Fibroblast of the conjunctiva (primary cell): ENCODE data around the gene OLFML3.
"Not testable (repeated sequence)": the region's sequence is repeated elsewhere in the genome, so short reads cannot be mapped to it uniquely, and the experiment has no call there.

Experiments used
- DNase-seq: peaks from one replicate; pipeline ENCODE4 v3.0.0-alpha.2; 2010; ENCODE audit warnings: low read depth

OLFML3 gene, protein sequence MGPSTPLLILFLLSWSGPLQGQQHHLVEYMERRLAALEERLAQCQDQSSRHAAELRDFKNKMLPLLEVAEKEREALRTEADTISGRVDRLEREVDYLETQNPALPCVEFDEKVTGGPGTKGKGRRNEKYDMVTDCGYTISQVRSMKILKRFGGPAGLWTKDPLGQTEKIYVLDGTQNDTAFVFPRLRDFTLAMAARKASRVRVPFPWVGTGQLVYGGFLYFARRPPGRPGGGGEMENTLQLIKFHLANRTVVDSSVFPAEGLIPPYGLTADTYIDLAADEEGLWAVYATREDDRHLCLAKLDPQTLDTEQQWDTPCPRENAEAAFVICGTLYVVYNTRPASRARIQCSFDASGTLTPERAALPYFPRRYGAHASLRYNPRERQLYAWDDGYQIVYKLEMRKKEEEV

GRCh38 chr1:113978863-113979702 is at the start of gene OLFML3:
TSS of gene OLFML3 (plus strand) at chr1:113979474. CDS start at chr1:113979517, 43 bp downstream.
- peak; percentile 97 for DNase-seq

DNA sequence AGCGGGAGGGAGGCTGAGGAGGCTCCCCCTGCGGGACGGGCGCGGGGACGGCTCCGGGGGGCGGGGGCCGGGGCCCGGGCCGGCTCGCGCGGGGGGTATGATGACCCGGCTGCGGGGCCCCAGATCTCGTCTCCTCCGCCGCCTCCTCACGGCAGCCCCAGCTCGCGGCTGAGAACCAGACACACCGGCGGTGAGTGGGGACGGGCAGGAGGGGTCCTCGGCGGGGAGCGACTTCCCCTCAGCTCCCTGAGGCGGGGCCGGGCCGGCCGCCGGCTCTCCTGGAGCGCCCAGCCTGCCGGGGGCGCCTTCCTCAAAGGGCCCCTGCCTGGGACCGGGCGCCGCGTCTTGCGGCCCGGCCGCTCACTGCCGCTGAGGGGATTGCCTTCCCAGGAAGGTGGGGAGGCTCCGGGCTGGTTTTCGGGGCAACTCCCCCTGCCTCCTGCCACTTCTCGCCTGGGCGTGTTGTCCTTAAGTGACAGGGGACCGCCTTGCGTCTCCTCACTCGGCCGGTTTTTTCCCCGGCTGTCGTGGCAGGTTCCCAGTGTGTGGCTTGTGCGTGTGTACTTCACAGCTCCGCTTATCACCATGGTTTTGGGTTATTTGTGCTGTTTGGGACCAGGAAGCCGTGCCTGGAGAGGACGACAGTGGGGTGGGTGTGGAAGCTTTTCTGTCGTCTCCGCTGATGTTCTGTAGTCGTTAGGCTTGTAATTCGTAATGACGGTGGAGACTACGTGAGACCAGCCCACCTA is 49.4 kb upstream of the OLFML3 start:
- no peak for DNase-seq

DNA sequence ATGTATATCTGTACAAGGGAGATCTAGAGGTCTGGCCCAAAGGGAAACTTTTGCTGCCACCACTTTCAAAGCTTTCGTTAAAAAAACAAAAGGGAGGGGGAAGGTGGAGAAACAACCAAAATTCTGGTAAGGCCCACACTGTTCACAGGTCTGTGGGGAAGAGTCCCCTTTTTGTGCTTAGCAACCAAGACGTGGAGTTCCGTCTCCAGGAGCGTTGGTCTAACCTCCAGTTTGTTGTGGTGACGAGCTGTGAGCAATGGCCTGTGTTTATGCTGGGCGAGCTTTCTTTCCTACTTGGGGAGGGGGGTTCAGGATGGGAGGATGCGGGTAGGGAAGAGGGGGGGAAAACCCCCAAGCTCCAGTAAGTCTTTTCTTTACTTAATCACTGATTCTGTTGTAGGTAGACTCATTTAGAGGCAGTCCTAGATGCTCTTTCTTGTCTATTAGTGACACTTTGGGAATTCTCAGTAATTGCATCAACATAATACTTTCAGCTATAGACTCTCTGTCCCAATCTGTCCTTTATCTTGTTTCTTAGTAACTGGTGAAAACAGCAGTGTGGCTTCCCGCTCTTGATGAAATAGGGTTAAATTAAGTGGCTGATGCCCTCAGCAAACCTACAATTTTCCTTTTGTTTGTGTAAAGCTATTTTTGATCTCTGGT is 48.6 kb upstream of the OLFML3 start:
- DNase-seq = peak; percentile 62

- DNase-seq = no peak
Measured at GRCh38 chr1:113931451-113931851, 47.8 kb upstream of the OLFML3 start.

DNA sequence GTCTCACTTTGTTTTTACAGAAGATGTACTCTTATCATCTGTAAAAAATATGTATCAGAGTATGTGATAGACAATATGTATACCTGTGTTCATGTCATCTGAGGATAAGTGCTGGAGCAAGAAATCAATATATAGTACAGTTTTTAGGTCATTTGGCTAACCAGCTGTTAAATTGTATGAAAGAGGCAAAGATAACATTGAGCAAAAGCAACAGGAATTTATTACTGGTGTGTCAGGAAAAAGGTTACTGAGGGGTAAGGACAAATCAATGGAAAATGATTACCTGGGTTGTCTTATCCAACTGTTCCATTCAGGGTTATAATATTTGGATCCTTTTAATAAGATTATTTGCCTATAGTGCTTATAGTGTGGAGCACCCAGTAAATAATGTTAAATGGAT is 45.3 kb upstream of the OLFML3 start:
- no peak for DNase-seq

DNA sequence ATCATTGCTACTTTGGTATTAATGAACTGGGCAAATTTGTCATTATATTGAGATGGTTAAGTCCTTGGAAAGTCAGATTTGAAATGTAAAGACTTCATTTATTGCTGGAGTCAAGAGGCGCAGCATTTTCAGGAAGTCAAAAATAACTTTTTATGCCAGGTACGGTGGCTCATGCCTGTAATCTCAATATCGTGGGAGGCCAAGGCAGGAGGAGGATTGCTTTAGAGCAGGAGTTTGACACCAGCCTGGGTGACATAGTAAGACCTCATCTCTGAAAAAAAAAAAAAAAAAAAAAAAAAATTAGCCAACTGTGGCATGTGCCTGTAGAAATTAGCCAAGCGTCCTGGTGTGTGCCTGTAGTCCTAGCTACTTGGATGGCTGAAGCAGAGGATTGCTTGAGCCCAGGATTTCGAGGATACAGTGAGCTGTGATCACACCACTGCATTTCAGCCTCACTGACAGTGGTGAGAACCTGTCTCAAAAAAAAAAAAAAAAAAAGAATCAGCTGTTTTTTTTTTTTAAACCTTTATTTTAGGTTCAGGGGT is 44.7 kb upstream of the OLFML3 start:
- DNase-seq = no peak

DNA sequence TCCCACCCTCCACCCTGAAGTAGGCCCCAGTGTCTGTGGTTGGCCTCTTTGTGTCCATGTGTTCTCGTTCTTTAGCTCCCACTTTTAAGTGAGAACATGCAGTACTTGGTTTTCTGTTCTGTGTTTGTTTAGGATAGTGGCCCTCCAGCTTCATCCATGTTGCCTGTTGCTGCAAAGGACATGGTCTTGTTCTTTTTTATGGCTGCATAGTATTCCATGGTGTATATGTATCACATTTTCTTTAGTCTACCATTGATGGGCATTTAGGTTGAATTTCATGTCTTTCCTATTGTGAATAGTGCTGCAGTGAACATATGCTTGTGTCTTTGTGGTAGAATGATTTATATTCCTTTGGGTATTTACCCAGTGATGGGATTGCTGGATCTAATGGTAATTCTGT is 44.1 kb upstream of the OLFML3 start:
- DNase-seq = no peak

- DNase-seq = no peak
Measured at GRCh38 chr1:113935970-113936369, 43.3 kb upstream of the OLFML3 start.

DNA sequence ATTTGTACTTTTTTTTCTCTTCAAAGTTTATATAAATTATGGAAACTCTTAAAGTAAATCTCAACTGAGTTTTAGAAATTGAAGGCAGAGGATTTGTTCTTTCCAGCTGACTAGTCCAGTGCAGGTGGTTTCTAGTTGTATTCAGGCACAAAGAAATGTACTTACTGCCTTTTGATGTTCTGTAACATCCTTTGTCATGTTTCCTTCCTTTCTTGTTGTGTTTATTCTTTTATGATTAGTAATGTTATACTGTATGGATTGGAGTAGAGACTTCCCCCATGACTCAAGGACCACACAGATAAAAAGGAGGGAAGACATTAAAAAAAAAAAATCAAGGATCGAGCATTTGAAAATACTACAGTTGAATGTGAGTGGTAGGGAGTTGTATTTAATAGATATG is 42.1 kb upstream of the OLFML3 start:
- no peak for DNase-seq

DNA sequence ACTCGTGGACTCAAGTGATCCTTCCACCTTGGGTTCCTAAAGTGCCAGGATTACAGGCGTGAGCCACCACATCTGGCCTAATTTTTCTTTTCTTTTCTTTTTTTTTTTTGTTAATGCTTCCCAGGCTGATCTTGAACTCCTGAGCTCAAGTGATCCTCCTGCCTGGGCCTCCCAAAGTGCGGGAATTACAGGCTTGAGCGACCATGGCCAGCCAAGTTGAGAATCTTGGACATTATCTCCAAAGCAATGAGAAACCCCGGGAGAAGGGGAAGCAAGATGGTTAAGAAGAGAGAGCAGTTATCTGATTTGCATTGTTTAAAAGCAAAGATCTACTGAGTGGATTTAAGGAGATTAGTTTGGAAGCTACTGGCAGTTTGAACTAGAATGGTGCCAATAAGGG is 41.1 kb upstream of the OLFML3 start:
- DNase-seq = no peak

DNA sequence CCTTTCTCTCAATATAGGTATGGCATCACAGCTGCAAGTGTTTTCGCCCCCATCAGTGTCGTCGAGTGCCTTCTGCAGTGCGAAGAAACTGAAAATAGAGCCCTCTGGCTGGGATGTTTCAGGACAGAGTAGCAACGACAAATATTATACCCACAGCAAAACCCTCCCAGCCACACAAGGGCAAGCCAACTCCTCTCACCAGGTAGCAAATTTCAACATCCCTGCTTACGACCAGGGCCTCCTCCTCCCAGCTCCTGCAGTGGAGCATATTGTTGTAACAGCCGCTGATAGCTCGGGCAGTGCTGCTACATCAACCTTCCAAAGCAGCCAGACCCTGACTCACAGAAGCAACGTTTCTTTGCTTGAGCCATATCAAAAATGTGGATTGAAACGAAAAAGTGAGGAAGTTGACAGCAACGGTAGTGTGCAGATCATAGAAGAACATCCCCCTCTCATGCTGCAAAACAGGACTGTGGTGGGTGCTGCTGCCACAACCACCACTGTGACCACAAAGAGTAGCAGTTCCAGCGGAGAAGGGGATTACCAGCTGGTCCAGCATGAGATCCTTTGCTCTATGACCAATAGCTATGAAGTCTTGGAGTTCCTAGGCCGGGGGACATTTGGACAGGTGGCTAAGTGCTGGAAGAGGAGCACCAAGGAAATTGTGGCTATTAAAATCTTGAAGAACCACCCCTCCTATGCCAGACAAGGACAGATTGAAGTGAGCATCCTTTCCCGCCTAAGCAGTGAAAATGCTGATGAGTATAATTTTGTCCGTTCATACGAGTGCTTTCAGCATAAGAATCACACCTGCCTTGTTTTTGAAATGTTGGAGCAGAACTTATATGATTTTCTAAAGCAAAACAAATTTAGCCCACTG is 38.7 kb upstream of the OLFML3 start:
- DNase-seq = no peak

- DNase-seq = no peak
Measured at GRCh38 chr1:113941245-113941559, 38.1 kb upstream of the OLFML3 start.

DNA sequence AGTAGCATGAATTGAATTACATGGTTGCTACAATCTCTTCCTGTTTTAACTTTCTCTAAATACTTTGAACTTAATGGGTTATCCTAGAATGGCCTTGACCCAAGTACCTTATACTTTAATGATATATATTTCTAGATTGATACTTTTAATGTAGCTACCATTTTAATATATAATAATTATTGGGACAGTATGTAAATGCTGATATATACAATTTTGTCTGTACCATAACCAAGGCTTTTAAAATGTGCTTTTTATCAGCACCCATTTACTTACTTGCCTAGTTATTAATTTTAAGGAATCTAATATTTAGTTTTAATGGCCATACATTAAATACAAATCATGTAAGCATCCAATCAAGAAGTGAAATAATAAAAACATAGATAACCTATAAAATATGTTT is 36.7 kb upstream of the OLFML3 start:
- DNase-seq = no peak

- no peak for DNase-seq
Measured at GRCh38 chr1:113943028-113943811, 36.1 kb upstream of the OLFML3 start.

DNA sequence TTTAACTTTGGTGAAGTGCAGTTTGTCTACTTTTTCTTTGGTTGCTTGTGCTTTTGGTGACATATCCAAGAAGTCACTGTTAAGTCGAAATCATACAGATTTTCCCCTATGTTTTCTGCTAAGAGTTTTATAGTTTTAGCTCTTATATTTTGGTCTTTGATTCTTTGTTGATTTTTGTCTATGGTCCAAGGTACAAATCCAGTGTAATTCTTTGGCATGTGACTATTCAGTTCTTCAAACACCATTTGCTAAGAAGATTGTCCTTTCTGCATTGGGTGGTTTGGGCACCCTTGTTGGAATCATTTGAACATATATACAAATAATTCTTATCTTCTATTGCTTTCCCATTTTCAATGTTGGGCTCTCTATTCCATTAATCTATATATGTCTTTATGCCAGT is 33.9 kb upstream of the OLFML3 start:
- DNase-seq = no peak

GRCh38 chr1:113946112-113946511 is 33.2 kb upstream of the OLFML3 start:
- no peak for DNase-seq

- no peak for DNase-seq
Measured at GRCh38 chr1:113946678-113947387, 32.4 kb upstream of the OLFML3 start.

DNA sequence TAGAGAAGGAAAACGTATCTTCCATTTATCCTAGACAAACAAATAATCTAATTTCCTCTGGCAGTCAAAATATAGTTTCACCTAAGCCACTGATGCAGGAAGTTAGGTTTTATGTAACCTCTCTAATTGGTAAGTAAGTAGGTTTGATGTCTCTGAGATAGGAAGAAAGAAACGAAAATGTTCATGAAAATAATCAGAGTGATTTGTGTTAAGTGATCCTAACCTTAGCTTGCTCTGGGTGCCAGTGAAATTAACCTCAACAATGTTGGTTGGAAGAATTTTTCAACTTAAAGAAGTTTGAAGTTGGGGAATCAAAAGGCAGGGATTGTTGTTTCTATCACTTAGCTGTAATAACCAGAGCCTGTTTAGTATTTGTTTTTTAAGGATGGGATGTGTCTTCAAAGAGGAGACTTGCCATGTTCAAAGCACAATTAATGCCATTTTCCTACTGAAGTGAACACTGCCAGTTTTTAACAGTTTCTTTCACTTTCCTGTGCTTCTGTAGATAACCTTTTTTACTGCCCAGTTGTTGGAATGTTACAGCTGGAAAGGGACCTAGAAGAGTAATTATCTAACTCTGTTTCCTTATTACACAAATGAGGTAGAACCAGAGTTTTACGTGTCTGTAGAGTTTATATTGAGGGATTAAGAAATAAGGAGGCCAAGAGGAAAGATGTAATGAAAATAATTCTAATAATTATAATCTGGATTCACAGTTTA is 31.7 kb upstream of the OLFML3 start:
- DNase-seq = no peak

DNA sequence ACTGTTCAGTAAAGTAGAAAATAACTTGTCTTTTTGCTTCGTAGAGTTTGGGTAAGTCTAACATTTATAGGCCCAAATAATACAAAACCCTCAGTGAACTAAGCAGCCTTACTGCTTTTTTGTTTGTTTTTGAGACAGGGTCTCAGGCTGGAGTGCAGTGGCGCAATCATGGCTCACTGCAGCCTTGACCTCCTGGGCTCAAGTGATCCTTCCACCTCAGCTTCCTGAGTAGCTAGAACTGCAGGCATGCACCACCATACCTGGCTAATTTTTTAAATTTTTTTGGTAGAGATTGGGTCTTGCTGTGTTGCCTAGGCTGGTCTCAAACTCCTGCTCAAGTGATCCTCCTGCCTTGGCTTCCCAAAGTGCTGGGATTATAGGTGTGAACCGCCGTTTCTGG is 31.1 kb upstream of the OLFML3 start:
- DNase-seq = not testable (repeated sequence)
